ENCODE measurements around the gene SPCS2.

DNA sequence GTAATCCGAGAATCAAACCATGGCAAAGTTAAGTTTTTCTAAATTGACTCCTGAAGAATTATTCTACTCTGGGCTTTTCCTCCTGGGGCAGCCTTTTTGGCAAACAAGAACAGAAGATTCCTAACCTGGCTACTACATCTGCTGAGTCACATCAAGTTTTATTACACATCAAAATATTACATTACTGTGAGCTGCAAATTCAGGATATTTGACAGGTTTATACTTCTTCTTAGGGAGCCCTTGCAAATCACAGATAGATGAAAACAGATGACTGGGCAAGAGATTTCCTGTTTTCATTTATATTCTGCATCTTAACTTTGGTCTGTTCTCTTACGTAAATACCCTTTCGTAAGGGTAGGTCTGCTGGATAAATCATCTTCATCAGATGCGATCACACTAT lies 23.8 kb upstream of the SPCS2 start:
- TF ChIP-seq EZH2 (IDR thresholded peaks at IDR 0.05; ENCODE audit: borderline replicate concordance, insufficient read depth, low read length, poor library complexity, severe bottlenecking) (no peak), RAD21 (conservative IDR thresholded peaks at IDR 0.05) (no peak), EP300 (conservative IDR thresholded peaks at IDR 0.05; ENCODE audit: poor library complexity, severe bottlenecking) (no peak), MXI1 (conservative IDR thresholded peaks at IDR 0.05; ENCODE audit: poor library complexity, severe bottlenecking) (no peak), POLR2AphosphoS5 (IDR thresholded peaks at IDR 0.05) (no peak)
- TF ChIP-seq, protein P1, sequence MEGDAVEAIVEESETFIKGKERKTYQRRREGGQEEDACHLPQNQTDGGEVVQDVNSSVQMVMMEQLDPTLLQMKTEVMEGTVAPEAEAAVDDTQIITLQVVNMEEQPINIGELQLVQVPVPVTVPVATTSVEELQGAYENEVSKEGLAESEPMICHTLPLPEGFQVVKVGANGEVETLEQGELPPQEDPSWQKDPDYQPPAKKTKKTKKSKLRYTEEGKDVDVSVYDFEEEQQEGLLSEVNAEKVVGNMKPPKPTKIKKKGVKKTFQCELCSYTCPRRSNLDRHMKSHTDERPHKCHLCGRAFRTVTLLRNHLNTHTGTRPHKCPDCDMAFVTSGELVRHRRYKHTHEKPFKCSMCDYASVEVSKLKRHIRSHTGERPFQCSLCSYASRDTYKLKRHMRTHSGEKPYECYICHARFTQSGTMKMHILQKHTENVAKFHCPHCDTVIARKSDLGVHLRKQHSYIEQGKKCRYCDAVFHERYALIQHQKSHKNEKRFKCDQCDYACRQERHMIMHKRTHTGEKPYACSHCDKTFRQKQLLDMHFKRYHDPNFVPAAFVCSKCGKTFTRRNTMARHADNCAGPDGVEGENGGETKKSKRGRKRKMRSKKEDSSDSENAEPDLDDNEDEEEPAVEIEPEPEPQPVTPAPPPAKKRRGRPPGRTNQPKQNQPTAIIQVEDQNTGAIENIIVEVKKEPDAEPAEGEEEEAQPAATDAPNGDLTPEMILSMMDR (IDR thresholded peaks at IDR 0.05; ENCODE audit: poor library complexity, severe bottlenecking), result no peak
- TF ChIP-seq, protein P2, sequence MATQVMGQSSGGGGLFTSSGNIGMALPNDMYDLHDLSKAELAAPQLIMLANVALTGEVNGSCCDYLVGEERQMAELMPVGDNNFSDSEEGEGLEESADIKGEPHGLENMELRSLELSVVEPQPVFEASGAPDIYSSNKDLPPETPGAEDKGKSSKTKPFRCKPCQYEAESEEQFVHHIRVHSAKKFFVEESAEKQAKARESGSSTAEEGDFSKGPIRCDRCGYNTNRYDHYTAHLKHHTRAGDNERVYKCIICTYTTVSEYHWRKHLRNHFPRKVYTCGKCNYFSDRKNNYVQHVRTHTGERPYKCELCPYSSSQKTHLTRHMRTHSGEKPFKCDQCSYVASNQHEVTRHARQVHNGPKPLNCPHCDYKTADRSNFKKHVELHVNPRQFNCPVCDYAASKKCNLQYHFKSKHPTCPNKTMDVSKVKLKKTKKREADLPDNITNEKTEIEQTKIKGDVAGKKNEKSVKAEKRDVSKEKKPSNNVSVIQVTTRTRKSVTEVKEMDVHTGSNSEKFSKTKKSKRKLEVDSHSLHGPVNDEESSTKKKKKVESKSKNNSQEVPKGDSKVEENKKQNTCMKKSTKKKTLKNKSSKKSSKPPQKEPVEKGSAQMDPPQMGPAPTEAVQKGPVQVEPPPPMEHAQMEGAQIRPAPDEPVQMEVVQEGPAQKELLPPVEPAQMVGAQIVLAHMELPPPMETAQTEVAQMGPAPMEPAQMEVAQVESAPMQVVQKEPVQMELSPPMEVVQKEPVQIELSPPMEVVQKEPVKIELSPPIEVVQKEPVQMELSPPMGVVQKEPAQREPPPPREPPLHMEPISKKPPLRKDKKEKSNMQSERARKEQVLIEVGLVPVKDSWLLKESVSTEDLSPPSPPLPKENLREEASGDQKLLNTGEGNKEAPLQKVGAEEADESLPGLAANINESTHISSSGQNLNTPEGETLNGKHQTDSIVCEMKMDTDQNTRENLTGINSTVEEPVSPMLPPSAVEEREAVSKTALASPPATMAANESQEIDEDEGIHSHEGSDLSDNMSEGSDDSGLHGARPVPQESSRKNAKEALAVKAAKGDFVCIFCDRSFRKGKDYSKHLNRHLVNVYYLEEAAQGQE (IDR thresholded peaks at IDR 0.05; ENCODE audit: borderline replicate concordance), result no peak

Data from neural cell (in vitro differentiated cells).